ENCODE results near the gene OR6M1.

Gene OR6M1, protein sequence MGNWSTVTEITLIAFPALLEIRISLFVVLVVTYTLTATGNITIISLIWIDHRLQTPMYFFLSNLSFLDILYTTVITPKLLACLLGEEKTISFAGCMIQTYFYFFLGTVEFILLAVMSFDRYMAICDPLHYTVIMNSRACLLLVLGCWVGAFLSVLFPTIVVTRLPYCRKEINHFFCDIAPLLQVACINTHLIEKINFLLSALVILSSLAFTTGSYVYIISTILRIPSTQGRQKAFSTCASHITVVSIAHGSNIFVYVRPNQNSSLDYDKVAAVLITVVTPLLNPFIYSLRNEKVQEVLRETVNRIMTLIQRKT

DNA sequence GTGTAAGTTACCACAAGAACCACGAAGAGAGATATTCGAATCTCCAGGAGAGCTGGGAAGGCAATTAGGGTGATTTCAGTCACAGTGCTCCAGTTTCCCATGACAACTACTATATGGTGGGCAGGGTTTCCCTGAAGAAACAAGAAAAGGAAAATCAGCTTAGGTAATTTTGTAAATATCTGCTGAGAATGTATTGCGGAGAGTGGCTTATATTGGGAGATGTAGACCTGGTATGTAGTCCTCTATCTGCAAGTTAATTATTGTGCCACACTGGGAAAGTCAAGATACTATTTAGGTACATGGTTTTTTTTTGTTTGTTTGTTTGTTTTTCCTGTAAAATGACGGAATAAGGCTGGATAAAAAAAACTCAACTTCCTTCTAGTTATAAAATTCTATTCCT, at the start of gene OR6M1:
TSS of gene OR6M1 (minus strand) at position 101 of the 400 bp plus-strand sequence. CDS start at position 101, 0 bp downstream.
- TF ChIP-seq, protein P1, sequence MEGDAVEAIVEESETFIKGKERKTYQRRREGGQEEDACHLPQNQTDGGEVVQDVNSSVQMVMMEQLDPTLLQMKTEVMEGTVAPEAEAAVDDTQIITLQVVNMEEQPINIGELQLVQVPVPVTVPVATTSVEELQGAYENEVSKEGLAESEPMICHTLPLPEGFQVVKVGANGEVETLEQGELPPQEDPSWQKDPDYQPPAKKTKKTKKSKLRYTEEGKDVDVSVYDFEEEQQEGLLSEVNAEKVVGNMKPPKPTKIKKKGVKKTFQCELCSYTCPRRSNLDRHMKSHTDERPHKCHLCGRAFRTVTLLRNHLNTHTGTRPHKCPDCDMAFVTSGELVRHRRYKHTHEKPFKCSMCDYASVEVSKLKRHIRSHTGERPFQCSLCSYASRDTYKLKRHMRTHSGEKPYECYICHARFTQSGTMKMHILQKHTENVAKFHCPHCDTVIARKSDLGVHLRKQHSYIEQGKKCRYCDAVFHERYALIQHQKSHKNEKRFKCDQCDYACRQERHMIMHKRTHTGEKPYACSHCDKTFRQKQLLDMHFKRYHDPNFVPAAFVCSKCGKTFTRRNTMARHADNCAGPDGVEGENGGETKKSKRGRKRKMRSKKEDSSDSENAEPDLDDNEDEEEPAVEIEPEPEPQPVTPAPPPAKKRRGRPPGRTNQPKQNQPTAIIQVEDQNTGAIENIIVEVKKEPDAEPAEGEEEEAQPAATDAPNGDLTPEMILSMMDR (IDR thresholded peaks at IDR 0.05; ENCODE audit: low read depth, low read length) = no peak
- no peak within 1 kb of the TSS for H3K4me3 ChIP-seq (replicated peaks in 1 of 2; ENCODE audit: low read depth in 2 of 2, low read length in 2 of 2)
- DNase-seq (ENCODE audit: low read depth in 2 of 2) = no peak

DNA sequence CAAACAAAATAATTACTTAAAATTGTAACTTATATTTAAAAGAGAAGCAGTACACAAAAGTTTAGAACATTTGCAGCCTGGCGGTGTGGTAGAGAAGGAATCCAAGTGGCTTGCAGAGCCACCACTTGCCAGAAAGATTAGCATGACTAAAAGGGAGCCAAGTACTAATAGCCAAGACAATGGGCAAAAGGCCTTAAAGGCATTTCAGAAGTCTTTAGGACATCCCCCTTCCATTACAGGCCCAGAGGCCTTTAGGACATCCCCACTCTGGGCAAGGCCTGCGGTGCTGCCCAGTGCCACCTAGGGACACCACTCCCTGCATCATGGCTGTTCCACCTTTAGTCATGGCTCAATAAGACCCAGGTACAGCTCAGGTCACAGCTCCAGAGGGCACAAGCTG, 46.9 kb upstream of the OR6M1 start:
- no peak overlapping the region for H3K4me3 ChIP-seq (replicated peaks in 1 of 2; ENCODE audit: low read depth in 2 of 2, low read length in 2 of 2)
- TF ChIP-seq, protein P1 (IDR thresholded peaks at IDR 0.05; ENCODE audit: low read depth, low read length) = no peak
- no peak for DNase-seq (ENCODE audit: low read depth in 2 of 2)

DNA sequence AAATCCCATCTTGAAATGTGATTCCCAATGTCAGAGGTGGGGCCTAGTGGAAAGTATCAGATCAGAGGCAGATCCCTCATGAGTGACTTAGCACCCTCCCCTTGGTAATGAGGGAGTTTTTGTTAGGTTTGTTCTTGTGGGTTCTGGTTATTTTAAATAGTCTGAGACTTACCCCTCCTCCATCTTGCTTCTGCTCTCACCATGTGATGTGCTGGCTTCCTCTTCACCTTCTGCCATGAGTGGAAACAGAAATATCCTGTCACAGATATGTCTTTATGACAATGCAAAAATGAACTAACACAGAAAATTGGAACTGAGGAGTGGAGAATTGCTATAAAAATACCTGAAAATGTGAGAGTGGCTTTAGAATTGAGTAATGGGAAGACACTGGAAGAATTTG, 46.2 kb upstream of the OR6M1 start:
- TF ChIP-seq, protein P1 (IDR thresholded peaks at IDR 0.05; ENCODE audit: low read depth, low read length) = no peak
- no peak overlapping the region for H3K4me3 ChIP-seq (replicated peaks in 1 of 2; ENCODE audit: low read depth in 2 of 2, low read length in 2 of 2)
- DNase-seq (ENCODE audit: low read depth in 2 of 2) = no peak

DNA sequence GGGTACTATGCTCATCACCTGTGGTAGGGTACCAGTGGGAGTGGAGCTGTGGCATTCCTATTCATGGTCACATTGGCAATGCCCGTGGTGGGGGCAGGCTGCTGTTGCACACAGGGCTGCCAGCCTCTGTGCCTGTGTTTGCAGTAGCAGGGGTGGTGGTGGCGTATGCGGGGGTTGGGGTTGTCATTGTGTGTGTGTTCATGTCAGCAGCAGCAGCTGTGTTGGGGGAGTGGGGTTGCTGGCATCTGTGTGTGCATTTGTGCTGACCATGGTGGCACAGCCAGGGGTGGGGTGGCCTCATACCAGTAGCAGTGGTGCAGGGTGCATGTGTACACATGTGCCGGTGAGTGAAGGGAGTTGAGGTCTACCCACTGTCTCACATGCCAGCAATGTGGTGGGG, 45.0 kb upstream of the OR6M1 start:
- DNase-seq (ENCODE audit: low read depth in 2 of 2) = no peak
- H3K4me3 ChIP-seq (replicated peaks in 1 of 2; ENCODE audit: low read depth in 2 of 2, low read length in 2 of 2) = no peak overlapping the region
- TF ChIP-seq, protein P1 (IDR thresholded peaks at IDR 0.05; ENCODE audit: low read depth, low read length) = no peak

DNA sequence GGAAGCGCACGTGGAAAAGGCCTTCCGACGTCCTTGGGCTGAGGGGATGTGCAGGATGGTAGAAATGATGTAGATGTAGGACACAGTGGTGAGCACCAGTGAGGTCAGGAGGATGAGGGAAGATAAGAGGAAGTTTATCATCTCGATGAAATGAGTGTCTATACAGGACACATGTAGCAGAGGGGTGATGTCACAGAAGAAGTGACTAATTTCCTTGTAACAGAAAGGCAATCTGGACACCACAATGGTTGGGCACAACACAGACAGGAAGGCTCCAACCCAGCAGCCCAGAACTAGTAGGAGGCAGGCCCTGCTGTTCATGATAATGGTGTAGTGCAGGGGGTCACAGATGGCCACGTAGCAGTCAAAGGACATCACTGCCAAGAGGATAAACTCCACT, 35.0 kb upstream of the OR6M1 start:
- TF ChIP-seq, protein P1 (IDR thresholded peaks at IDR 0.05; ENCODE audit: low read depth, low read length) = no peak
- peak; percentile 13 to 65 for DNase-seq (ENCODE audit: low read depth in 2 of 2)
- H3K4me3 ChIP-seq (replicated peaks in 1 of 2; ENCODE audit: low read depth in 2 of 2, low read length in 2 of 2) = no peak overlapping the region

DNA sequence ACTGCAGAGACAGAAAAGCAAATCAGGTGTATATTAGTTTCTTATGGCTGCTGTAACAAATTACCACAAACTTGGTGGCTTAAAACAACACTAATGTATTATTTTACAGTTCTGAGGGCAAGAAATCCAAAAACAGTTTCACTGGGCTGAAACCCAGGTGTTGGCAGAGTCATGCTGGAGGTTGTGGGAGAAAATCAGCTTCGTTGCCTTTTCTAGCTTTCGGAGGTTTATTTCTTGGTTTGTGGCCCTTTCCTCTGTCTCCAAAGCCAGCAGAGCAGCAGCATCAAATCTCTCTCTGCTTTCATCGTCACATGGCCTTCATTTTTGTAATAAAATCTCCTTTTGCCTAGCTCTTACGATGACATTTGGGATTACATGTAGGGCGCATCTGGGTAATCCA, 33.0 kb upstream of the OR6M1 start:
- TF ChIP-seq, protein P1 (IDR thresholded peaks at IDR 0.05; ENCODE audit: low read depth, low read length) = no peak
- no peak for DNase-seq (ENCODE audit: low read depth in 2 of 2)

DNA sequence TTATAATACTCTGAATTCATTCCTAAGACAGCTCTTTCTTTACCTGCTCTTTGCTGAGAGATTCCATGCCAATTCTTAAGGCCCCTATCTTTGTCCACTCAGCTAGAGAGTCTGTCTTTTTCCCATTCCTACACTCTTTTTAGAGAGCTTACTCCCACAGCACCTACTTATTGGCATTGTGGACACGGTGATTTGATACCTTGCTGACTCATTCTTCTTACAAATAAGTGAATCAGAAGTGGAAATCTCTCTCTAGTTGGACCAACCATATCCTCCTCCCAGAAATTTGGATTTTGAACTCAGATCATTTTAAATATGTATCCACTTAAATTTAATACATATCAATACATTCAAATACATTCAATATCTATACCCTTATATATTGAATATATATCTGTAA, 32.5 kb upstream of the OR6M1 start:
- H3K4me3 ChIP-seq (replicated peaks in 1 of 2; ENCODE audit: low read depth in 2 of 2, low read length in 2 of 2) = no peak overlapping the region
- DNase-seq (ENCODE audit: low read depth in 2 of 2) = peak in 1 of 2 donors; percentile 2
- TF ChIP-seq, protein P1 (IDR thresholded peaks at IDR 0.05; ENCODE audit: low read depth, low read length) = no peak

More for the DNA sequence above, 33.0 kb upstream of the OR6M1 start:
- no peak overlapping the region for H3K4me3 ChIP-seq (replicated peaks in 1 of 2; ENCODE audit: low read depth in 2 of 2, low read length in 2 of 2)
